GM13977 (cell line): Measurements from ENCODE around the gene SATB1.

Experiments used
- DNase-seq: peaks from one replicate; pipeline ENCODE4 v3.0.0; 2012; ENCODE audit warnings: low spot score
- CTCF ChIP-seq: IDR thresholded peaks from 2 replicates; pipeline ENCODE4 v1.5.1; 2012; ENCODE audit warnings: mild to moderate bottlenecking, control low read depth; ENCODE audit not compliant: insufficient read depth; ENCODE audit errors: extremely low read depth, missing control alignments
- in situ Hi-C: fragments of 300-500 bp; cut with MboI; formaldehyde crosslinking; loops from one replicate; pipeline ENCODE4 v1.12.0; 2022; ENCODE audit warnings: low sequenced_read_pairs, low pct_unique_long_range_greater_than_20kb, mixed read lengths, inconsistent platforms; ENCODE audit not compliant: unreplicated experiment

The SATB1 gene

GRCh38 chr3:18424213-18424728, 868 bp downstream of the SATB1 start:
- in situ Hi-C loops: no loop called here
- TF ChIP-seq CTCF: no peak
- DNase-seq: no peak

GRCh38 chr3:18423401-18424212, 1.5 kb downstream of the SATB1 start:
- peak; percentile 39 for DNase-seq
- in situ Hi-C loops: no loop called here
- no peak for TF ChIP-seq CTCF

- no peak for TF ChIP-seq CTCF
- DNase-seq: no peak
- in situ Hi-C loops: no loop called here
These were observed 2.2 kb downstream of the SATB1 start for GRCh38 chr3:18422972-18423371.

GRCh38 chr3:18420555-18420954, 4.6 kb downstream of the SATB1 start:
- in situ Hi-C loops: no loop called here
- TF ChIP-seq CTCF: no peak
- no peak for DNase-seq

- in situ Hi-C loops: no loop called here
- DNase-seq: no peak
- TF ChIP-seq CTCF: no peak
These were observed 5.9 kb downstream of the SATB1 start for GRCh38 chr3:18419232-18419631.

- no peak for TF ChIP-seq CTCF
- in situ Hi-C loops: no loop called here
- no peak for DNase-seq
These were observed 7.1 kb downstream of the SATB1 start for GRCh38 chr3:18417904-18418572.
